T-helper 1 cell treated with Interleukin-12 subunit alpha and Interleukin-12 subunit beta and Interleukin-4 antibody, amounts not matched to agents 30 ng/mL and 1 ng/mL, for 36 hours (primary cell): ENCODE results near the gene LILRB4. TPM values are rescaled to one million over a fixed set of nuclear protein-coding genes. Genes with fewer than 3 reads are reported as not detected.
"Not testable (repeated sequence)": the region's sequence is repeated elsewhere in the genome, so short reads cannot be mapped to it uniquely, and the experiment has no call there.

Experiments used
- intact Hi-C: fragments of 100-400 bp; cut with micrococcal nuclease; formaldehyde crosslinking; loops from one replicate; pipeline ENCODE4 v1.15.1; 2024
- total RNA-seq: library from RNA; stranded (reverse); gene quantifications from 2 replicates; pipeline ENCODE4 v1.2.3, GENCODE V29; 2022

The LILRB4 gene
- total RNA-seq: 0.22 TPM in 1 of 2 replicates, not detected in the other

DNA sequence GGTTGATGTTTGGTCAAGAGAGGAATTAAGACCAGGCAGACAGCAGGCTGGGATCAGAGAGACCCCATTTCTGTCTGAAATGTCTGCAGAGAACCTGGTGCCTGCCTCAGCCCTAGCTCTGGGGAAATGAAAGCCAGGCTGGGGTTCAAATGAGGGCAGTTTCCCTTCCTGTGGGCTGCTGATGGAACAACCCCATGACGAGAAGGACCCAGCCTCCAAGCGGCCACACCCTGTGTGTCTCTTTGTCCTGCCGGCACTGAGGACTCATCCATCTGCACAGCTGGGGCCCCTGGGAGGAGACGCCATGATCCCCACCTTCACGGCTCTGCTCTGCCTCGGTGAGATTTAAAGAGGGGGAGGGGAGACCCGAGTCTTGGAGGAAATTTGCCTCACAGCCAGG lies at the start of gene LILRB4:
Gene LILRB4, plus strand, starts transcription at position 256 of the 400 bp plus-strand sequence. Its CDS starts 49 bp downstream, at position 305.
- intact Hi-C loops: no loop called here

DNA sequence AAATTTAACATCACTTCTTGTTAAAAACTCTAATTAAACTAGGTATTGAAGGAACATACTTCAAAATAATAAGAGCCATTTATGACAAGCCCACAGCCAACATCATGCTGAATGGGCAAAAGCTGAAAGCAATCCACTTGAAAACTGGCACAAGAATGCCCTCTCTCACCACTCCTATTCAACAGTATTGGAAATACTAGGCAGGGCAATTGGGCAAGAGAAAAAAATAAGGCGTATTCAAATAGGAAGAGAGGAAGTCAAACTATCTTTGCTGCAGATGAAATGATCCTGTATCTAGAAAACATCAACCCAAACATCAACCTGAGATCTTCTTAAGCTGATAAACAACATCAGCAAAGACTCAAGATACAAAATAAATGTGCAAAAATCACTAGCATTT lies 48.1 kb upstream of the LILRB4 start:
- intact Hi-C loops: no loop called here

DNA sequence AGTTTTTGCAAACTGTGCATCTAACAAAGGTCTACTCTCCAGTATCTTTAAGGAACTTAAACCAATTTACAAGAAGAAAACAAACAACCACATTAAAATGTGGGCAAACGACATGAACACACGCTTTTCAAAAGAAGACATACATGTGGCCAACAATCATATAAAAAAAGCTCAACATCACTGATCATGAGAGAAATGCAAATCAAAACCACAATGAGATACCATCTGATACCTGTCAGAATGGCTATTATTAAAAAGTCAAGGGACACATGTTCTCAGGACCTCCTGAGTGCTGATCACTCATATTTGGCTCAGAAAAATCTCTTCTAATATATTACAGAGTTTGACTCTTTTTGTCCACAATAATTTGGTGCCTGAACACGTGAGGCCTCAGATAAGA lies 46.7 kb upstream of the LILRB4 start:
- intact Hi-C loops: no loop called here

DNA sequence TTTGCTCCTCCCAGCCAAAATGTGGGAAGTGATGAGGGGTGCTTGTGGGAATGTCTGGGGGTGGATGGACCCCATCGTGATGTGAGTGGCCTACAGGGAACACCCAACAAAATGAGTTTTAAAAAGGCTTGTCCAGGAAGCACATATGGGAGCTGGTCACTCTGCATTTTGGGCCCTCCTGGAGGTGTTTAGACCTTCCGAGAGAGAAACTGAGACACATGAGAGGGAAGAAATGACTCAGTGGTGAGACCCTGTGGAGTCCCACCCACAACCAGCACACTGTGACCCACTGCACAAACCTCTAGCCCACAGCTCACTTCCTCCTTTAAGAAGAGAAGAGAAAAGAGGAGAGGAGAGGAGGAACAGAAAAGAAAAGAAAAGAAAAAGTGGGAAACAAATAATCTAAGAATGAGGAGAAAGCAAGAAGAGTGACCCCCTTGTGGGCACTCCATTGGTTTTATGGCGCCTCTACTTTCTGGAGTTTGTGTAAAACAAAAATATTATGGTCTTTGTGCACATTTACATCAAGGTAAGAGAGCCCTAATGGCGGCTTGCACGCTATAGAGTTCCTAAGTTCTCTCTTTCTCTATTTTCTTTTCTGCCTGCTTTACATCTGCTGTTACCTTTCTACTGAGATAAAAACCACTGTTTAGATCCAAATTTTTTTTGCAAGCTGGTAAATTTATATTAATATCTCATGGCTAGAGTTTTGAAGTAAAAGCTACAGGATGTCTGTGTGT lies 45.8 kb upstream of the LILRB4 start:
- intact Hi-C loops: no loop called here

DNA sequence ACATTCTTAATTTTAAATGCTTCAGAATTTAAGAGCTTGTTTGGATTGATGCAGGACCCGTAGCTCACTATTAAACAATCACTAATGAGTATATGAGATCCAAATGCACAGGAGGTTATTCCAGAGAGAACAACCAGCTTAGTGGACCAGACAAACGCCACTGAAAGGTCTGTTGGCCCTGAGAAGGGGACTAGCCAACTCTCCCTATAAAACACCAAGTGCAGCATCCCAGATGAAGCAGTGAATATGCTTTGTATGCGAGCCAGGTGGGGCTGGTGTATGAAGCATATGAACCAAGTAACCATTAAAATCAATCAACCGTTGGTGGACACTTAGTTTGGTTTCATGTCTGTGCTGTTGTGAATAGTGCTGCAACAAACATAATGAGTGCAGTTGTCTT lies 42.3 kb upstream of the LILRB4 start:
- intact Hi-C loops: no loop called here

DNA sequence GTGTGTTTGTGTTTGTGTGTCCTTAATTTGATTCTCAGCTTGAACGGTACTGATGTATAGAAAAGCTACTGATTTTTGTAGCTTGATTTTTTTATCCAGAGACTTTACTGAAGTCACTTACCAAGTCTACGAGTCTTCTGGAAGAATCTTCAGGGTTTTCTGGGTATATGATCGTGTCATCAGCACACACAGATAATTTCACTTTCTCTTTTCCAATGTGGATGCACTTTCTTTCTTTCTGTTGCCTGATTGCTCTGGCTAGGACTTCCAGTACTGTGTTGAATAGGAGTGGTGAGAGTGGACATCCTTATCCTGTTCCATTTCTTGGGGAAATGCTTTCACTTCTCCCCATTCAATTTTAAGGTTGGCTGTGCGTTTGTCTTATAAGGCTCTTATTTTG lies 40.4 kb upstream of the LILRB4 start:
- intact Hi-C loops: no loop called here

DNA sequence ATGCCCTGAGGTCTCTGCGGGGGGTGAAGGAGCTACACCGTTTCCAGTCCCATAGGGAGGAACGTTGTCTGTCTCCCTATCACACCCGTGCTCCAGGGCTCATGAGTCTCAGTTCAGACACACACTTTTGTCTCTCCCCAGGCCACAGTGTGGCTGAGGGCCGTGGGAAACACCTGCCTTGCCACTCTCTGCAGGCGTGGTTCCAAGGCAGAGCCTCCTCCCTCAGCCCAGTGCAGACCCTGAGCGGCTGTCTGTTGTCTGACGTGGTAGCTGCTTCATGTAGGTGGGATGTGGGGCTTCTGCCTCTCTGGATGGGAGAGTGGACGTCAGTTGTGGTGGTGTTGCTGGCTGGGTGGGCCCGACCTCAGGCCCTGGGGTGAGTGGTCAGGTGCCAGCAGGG lies 38.6 kb upstream of the LILRB4 start:
- intact Hi-C loops: not testable (repeated sequence)

DNA sequence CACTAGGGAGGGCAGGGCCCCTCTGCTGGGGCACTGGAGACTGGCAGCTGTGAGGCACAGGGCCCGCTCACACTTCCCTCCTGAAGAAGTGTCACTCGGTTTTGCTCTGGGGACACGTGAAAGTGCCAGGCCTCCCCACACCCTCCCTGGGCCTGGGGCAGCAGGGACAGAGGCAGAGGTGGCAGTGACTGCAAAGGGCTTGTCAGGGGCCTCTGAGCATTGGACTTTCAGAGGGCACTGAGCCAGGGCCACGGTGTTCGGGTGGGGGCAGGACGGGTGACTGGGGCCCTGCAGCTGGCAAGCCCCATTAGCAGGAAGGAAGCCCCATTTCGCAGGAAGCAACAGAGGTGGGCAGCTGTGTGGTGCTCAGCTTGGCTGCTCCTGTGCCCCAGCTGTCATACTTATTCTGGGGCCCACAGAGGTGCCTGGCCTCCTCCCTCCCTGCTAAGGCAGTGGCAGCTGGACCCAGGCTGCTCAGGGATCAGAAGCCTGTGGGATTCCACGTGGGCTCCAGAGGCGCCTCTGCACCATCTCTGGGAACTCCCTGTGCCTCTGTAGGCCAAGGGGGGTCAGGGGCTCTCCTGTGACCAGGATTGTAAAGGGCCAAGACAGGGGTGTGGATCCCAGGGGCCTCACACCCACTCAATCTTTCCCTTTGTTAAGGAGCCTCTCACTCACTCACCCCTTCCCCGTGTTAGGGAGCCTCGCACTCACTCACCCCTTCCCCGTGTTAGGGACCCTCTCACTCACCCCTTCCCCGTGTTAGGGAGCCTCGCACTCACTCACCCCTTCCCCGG lies 37.7 kb upstream of the LILRB4 start:
- intact Hi-C loops: not testable (repeated sequence)

DNA sequence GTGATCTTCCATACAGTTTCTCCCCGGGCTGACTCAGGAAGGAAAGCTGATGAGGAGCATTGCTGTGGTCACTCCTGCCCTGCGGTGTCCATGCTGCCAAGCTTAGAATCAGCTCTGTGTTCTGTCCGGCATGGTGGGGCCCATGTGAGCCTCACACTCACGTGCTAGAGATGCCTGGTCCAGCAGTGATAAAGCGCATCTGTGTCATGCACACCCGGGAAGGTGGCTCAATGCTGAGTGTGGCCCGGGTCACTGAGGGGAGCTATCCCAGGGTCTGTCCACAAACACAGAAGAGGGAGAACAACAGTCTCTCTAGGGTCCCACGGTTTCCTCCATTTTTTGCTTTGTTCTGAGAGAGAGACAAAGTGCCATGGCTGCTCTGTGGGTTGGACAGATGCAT lies 36.0 kb upstream of the LILRB4 start:
- intact Hi-C loops: no loop called here

DNA sequence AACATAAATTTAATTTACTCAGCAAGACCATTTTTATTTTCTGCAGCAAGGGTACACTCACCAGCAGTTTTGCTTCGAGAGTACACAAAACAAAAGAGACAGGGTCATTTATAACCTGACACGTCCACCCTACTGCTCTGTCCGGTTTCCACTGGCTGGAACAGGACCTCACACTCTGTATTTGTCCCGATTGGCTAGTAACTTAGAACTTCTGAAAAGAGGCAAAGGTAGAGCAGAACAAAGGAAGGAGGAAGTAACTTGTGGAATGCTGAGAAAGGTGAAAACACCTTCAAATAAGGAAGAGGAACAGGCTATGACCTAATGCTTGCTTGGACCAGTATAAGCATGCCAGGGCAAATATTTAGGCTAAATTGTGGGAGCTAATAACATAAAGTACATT lies 34.9 kb upstream of the LILRB4 start:
- intact Hi-C loops: not testable (repeated sequence)

DNA sequence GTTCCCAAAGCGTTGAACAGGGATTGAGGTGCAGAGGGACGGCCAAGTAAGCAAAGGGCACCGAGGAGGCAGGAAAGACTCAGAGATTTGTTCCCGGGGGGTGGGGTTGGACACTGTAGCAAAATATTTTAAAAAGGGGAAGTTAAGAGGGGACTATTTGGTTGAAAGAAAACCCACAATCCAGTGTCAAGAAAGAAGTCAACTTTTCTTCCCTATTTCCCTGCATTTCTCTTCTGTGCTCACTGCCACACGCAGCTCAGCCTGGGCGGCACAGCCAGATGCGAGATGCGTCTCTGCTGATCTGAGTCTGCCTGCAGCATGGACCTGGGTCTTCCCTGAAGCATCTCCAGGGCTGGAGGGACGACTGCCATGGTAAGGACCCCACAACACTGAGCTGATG lies 32.5 kb upstream of the LILRB4 start, which contains the start of gene LILRB1:
Gene LILRB1, plus strand, starts transcription at position 223 of the 400 bp plus-strand sequence. CDS start 590 bp downstream, outside the sequence.
- intact Hi-C loops: loop anchor here (5.0 kb wide), 1 partner anchor 333 kb away; no protein-coding TSS in a partner anchor

DNA sequence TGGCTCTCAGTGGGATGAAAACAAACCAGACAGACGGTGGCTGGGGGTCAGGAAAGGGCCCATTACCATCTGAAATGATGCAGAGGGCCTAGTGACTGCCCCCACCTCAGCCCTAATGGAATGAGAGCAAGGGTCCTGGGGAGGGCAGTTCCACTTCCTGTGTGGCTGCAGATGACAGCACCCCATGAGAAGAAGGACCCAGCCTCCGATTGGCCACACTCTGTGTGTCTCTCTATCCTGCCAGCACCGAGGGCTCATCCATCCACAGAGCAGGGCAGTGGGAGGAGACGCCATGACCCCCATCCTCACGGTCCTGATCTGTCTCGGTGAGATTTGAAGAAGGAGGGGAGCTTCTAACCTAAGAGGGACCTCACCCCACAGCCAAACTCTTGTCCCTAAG lies 32.0 kb upstream of the LILRB4 start:
- intact Hi-C loops: loop anchor here (5.0 kb wide), 1 partner anchor 333 kb away; no protein-coding TSS in a partner anchor

DNA sequence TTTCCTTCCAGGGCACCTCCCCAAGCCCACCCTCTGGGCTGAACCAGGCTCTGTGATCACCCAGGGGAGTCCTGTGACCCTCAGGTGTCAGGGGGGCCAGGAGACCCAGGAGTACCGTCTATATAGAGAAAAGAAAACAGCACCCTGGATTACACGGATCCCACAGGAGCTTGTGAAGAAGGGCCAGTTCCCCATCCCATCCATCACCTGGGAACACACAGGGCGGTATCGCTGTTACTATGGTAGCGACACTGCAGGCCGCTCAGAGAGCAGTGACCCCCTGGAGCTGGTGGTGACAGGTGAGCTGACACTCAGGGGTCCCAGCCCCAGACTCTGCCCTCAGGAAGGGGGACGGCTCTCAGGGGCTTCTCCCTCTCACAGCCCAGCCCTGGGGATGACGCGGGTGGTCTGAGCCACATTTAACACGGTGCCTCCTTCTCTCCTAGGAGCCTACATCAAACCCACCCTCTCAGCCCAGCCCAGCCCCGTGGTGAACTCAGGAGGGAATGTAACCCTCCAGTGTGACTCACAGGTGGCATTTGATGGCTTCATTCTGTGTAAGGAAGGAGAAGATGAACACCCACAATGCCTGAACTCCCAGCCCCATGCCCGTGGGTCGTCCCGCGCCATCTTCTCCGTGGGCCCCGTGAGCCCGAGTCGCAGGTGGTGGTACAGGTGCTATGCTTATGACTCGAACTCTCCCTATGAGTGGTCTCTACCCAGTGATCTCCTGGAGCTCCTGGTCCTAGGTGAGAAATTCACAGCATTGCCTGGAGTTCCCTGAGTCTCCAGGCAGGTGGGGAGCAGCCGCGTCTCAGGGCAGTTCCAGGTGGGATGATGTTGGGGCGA lies 31.1 kb upstream of the LILRB4 start:
- intact Hi-C loops: loop anchor here (5.0 kb wide), 1 partner anchor 334 kb away; no protein-coding TSS in a partner anchor

DNA sequence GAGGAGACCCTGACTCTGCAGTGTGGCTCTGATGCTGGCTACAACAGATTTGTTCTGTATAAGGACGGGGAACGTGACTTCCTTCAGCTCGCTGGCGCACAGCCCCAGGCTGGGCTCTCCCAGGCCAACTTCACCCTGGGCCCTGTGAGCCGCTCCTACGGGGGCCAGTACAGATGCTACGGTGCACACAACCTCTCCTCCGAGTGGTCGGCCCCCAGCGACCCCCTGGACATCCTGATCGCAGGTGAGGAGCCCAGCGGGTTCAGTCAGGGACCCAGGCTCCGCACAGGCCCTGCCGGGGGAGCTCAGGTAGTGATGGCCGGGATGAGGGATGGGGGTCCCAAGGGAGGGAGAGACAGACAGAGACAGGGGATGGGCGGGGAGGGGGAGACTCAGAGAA lies 30.3 kb upstream of the LILRB4 start:
- intact Hi-C loops: loop anchor here (5.0 kb wide), 1 partner anchor 335 kb away; no protein-coding TSS in a partner anchor

DNA sequence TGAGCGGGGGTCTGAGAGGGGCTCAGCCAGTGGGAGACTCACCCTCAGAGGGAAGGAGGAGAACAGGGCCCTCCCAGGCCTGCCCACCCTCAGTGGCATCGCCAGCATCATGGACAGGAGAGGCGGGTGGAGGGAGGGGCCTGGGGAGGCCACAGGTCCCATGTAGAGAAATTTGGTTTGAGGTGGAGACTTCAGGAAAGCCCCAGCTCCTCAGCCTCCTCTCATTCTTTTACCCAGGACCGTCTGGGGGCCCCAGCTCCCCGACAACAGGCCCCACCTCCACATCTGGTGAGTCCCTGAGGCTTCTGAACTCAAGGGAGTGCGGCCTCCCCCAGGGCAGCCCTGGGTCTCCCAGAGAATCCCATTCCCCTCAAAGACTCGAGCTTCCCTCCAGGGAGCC lies 29.4 kb upstream of the LILRB4 start:
- intact Hi-C loops: loop anchor here (5.0 kb wide), 1 partner anchor 336 kb away; no protein-coding TSS in a partner anchor

DNA sequence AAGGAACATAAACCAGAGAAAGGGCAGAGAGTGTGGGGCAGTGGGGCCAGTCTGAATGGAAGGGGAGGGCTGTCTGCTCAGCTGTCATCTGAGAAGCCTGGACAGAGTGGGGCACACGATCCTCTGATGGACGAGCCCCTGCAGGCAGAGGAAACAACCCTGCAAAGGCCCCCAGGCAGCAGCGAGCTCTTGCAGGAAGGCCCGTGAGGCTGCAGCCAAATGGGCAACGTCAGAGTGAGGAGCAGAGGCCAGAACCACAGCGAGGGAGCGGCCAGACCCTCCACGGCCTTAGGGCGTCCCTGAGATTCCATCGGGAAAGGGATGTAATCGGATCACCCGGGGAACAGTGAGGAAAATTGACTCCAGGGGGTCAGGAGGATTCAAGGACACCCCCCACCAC lies 26.7 kb upstream of the LILRB4 start:
- intact Hi-C loops: not testable (repeated sequence)

DNA sequence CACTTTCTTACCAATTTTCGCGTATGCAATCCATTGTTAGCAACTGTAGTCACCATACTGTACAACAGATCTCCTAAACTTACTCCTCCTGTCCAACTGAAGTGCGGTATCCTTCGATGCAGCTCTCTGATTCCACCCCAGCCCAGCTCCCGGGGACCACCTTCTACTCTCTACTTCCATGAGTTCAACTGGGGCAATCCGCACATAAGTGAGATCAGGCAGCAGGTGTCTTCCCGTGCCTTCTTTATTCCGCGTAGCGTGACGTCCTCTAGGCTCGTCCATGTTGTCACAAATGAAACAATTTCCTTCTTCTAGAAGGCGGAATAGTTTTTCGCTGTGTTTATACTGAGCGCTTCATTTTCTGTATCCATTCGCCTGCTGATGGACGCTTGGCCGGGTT lies 24.1 kb upstream of the LILRB4 start:
- intact Hi-C loops: no loop called here

DNA sequence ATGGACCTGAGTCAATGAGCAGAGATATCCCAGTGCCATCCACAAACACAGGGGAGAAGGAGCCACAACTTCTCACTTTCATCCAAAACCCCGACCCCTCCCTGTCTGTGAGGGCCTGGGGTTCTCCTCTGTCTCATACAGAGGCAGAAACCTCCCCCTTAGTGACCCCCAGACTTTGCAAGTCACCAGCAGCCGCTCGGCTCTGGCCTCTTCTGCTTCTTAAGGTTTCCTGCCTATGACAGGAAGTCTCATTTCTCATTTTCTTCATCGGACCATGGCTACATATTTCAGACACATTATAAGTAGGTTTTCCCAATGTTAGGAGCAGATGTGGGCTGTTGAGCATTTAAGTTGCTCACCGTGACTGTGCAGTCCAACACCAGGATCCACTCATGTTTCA lies 19.8 kb upstream of the LILRB4 start:
- intact Hi-C loops: not testable (repeated sequence)

DNA sequence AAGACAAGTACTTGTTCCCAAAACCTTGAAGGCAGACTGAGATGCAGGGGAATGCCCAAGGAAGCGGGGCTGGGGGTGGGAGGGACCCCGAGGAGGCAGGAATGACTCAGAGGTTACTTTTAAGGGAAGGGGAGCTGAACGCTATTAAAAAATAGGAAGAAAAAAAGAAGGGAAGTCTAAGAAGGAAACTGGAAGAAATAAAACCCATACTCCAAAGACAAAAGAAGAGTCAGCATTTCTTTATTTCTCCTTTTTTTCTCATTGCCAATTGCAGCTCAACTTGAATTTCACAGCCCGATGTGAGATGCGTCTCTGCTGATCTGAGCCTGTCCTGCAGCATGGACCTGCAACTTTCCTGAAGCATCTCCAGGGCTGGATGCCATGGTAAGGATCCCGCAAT lies 19.2 kb upstream of the LILRB4 start:
- intact Hi-C loops: not testable (repeated sequence)

DNA sequence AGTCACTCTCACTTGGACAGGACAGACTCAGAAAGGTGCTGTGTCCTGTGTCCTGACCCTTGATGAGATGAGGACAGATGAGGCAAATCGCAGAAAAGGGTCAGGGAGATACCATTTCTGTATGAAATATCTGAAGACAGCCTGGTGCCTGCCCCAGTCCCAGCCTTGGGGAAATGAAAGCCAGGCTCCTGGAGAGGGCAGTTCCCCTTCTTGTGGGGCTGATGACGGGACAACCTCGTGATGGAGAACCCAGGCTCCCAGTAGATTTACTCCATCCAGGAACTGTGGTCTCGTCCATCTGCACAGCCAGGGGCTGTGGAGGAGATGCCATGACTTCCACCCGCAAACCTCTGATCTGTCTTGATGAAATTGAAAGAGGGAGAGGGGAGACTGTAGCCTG lies 18.7 kb upstream of the LILRB4 start:
- intact Hi-C loops: no loop called here

DNA sequence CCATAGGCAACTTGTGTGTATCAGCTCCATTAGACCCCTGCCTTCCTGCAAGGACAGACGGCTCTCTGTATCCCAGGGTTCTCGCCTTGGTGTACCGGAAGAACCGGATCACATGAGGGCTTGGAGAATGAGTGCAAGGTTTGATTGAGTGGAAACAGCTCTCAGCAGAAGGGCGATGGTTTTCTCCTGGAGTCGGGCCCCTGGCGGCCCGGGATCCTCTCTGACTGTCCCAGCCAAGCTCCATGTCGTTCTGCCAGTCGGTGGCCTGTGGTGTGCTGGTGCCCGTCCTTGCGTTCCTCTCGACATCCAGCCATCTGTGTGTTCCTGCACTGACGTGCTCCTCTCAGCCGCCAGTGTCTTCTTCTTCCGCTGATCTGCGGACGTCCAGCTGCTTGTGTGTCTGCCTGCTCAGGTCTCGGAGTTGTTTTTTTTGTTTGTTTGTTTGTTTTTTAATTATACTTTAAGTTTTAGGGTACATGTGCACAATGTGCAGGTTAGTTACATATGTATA lies 16.4 kb upstream of the LILRB4 start:
- intact Hi-C loops: no loop called here
